Endothelial cell of umbilical vein (primary cell): ENCODE measurements around the gene MTCL1.

ENCODE experiments used
- CTCF ChIP-seq, 2 donors: IDR thresholded peaks; 1 replicate in 1 of 2; 2 replicates in 1 of 2; pipeline ENCODE4 v1.5.1; 2011; ENCODE audit warnings: low read length in 2 of 2, mild to moderate bottlenecking in 2 of 2, moderate library complexity in 2 of 2, control low read depth in 1 of 2, inconsistent platforms in 1 of 2, low read depth in 1 of 2; ENCODE audit not compliant: insufficient read depth in 1 of 2; ENCODE audit errors: extremely low read depth in 1 of 2
- EZH2 ChIP-seq: IDR thresholded peaks from 2 replicates; pipeline ENCODE4 v1.6.1; 2012; ENCODE audit warnings: borderline replicate concordance, low read depth, mild to moderate bottlenecking, moderate library complexity, low read length, inconsistent platforms; ENCODE audit not compliant: severe bottlenecking
- GATA2 ChIP-seq: IDR thresholded peaks from 2 replicates; pipeline ENCODE4 v1.7.0; 2011; ENCODE audit warnings: low read depth, mild to moderate bottlenecking, moderate library complexity, mixed read lengths, low read length; ENCODE audit not compliant: insufficient read length, insufficient read depth
- JUN ChIP-seq: IDR thresholded peaks from 2 replicates; pipeline ENCODE4 v1.6.1; 2011; ENCODE audit warnings: borderline replicate concordance, low read depth; ENCODE audit not compliant: insufficient read length, insufficient read depth
- MAX ChIP-seq: IDR thresholded peaks from 2 replicates; pipeline ENCODE4 v1.6.1; 2011; ENCODE audit not compliant: insufficient read depth, insufficient read length
- POLR2A ChIP-seq: IDR thresholded peaks from 2 replicates; pipeline ENCODE4 v1.6.1; 2012; ENCODE audit warnings: low read depth, mild to moderate bottlenecking, control low read depth, low read length
- POLR2AphosphoS5 ChIP-seq: IDR thresholded peaks from 2 replicates; pipeline ENCODE4 v1.6.1; 2012; ENCODE audit warnings: low read depth, mild to moderate bottlenecking, control low read depth, low read length, moderate library complexity; ENCODE audit not compliant: insufficient read depth

GRCh38 chr18:8659609-8660242 is 45.6 kb upstream of the MTCL1 start:
- TF ChIP-seq CTCF (IDR thresholded peaks at IDR 0.05; ENCODE audit: extremely low read depth in 1 of 2, insufficient read depth in 1 of 2, low read depth in 1 of 2, low read length in 2 of 2) (no peak), POLR2AphosphoS5 (no peak), MAX (no peak), POLR2A (no peak), EZH2 (no peak), GATA2 (no peak), JUN (no peak)
